Measurements from ENCODE around the gene PDE4B.

The PDE4B gene

GRCh38 chr1:66168467-66168887 is 375.8 kb downstream of the PDE4B start:
- H3K4me1 ChIP-seq (ENCODE audit: insufficient read depth, low read length): peaks cover 31% of the 10 kb centered on the region
- H3K4me3 ChIP-seq (ENCODE audit: low read length): no peak overlapping the region
- no peaks in the 10 kb centered on the region for H3K9me3 ChIP-seq (ENCODE audit: low read length)
- no peaks in the 10 kb centered on the region for H3K36me3 ChIP-seq (ENCODE audit: insufficient read depth, low read length)
- no peak overlapping the region for H2AFZ ChIP-seq (ENCODE audit: low read depth, low read length)
- no peaks in the 10 kb centered on the region for H3K27me3 ChIP-seq (ENCODE audit: insufficient read depth, low read length)

- peaks cover 31% of the 10 kb centered on the region for H3K4me1 ChIP-seq (ENCODE audit: insufficient read depth, low read length)
- H3K27me3 ChIP-seq (ENCODE audit: insufficient read depth, low read length): no peaks in the 10 kb centered on the region
- H2AFZ ChIP-seq (ENCODE audit: low read depth, low read length): no peak overlapping the region
- H3K9me3 ChIP-seq (ENCODE audit: low read length): no peaks in the 10 kb centered on the region
- H3K36me3 ChIP-seq (ENCODE audit: insufficient read depth, low read length): no peaks in the 10 kb centered on the region
- peak overlapping the region; percentile 24 for H3K4me3 ChIP-seq (ENCODE audit: low read length)
Observed at GRCh38 chr1:66168948-66169671, 376.4 kb downstream of the PDE4B start.

- H3K4me1 ChIP-seq (ENCODE audit: insufficient read depth, low read length): peaks cover 54% of the 10 kb centered on the region
- no peak overlapping the region for H2AFZ ChIP-seq (ENCODE audit: low read depth, low read length)
- H3K27me3 ChIP-seq (ENCODE audit: insufficient read depth, low read length): no peaks in the 10 kb centered on the region
- H3K36me3 ChIP-seq (ENCODE audit: insufficient read depth, low read length): no peaks in the 10 kb centered on the region
- H3K9me3 ChIP-seq (ENCODE audit: low read length): no peaks in the 10 kb centered on the region
- no peak overlapping the region for H3K4me3 ChIP-seq (ENCODE audit: low read length)
Observed at GRCh38 chr1:66172272-66172671, 379.6 kb downstream of the PDE4B start.

GRCh38 chr1:66175098-66175497 is 382.4 kb downstream of the PDE4B start:
- no peaks in the 10 kb centered on the region for H3K36me3 ChIP-seq (ENCODE audit: insufficient read depth, low read length)
- no peak overlapping the region for H3K4me3 ChIP-seq (ENCODE audit: low read length)
- no peaks in the 10 kb centered on the region for H3K27me3 ChIP-seq (ENCODE audit: insufficient read depth, low read length)
- no peaks in the 10 kb centered on the region for H3K9me3 ChIP-seq (ENCODE audit: low read length)
- no peak overlapping the region for H2AFZ ChIP-seq (ENCODE audit: low read depth, low read length)
- H3K4me1 ChIP-seq (ENCODE audit: insufficient read depth, low read length): peaks cover 41% of the 10 kb centered on the region

- Histone ChIP-seq H2AFZ (ENCODE audit: low read depth, low read length) (no peak overlapping the region), H3K36me3 (ENCODE audit: insufficient read depth, low read length) (no peaks in the 10 kb centered on the region), H3K4me1 (ENCODE audit: insufficient read depth, low read length) (peaks cover 36% of the 10 kb centered on the region), H3K27me3 (ENCODE audit: insufficient read depth, low read length) (no peaks in the 10 kb centered on the region), H3K9me3 (ENCODE audit: low read length) (no peaks in the 10 kb centered on the region), H3K4me3 (ENCODE audit: low read length) (no peak overlapping the region)
Observed at GRCh38 chr1:66175581-66175980, 382.9 kb downstream of the PDE4B start.

- H3K27me3 ChIP-seq (ENCODE audit: insufficient read depth, low read length): no peaks in the 10 kb centered on the region
- H3K4me1 ChIP-seq (ENCODE audit: insufficient read depth, low read length): peaks cover 30% of the 10 kb centered on the region
- no peak overlapping the region for H3K4me3 ChIP-seq (ENCODE audit: low read length)
- H3K9me3 ChIP-seq (ENCODE audit: low read length): no peaks in the 10 kb centered on the region
- H2AFZ ChIP-seq (ENCODE audit: low read depth, low read length): no peak overlapping the region
- no peaks in the 10 kb centered on the region for H3K36me3 ChIP-seq (ENCODE audit: insufficient read depth, low read length)
Observed at GRCh38 chr1:66176012-66176715, 383.5 kb downstream of the PDE4B start.

GRCh38 chr1:66176832-66177231 is 384.1 kb downstream of the PDE4B start:
- no peaks in the 10 kb centered on the region for H3K27me3 ChIP-seq (ENCODE audit: insufficient read depth, low read length)
- H3K9me3 ChIP-seq (ENCODE audit: low read length): no peaks in the 10 kb centered on the region
- no peaks in the 10 kb centered on the region for H3K36me3 ChIP-seq (ENCODE audit: insufficient read depth, low read length)
- H2AFZ ChIP-seq (ENCODE audit: low read depth, low read length): no peak overlapping the region
- H3K4me3 ChIP-seq (ENCODE audit: low read length): no peak overlapping the region
- H3K4me1 ChIP-seq (ENCODE audit: insufficient read depth, low read length): peaks cover 29% of the 10 kb centered on the region

GRCh38 chr1:66177510-66177909 is 384.8 kb downstream of the PDE4B start:
- no peak overlapping the region for H2AFZ ChIP-seq (ENCODE audit: low read depth, low read length)
- no peaks in the 10 kb centered on the region for H3K27me3 ChIP-seq (ENCODE audit: insufficient read depth, low read length)
- H3K4me3 ChIP-seq (ENCODE audit: low read length): no peak overlapping the region
- no peaks in the 10 kb centered on the region for H3K36me3 ChIP-seq (ENCODE audit: insufficient read depth, low read length)
- H3K9me3 ChIP-seq (ENCODE audit: low read length): no peaks in the 10 kb centered on the region
- H3K4me1 ChIP-seq (ENCODE audit: insufficient read depth, low read length): peaks cover 32% of the 10 kb centered on the region

- no peaks in the 10 kb centered on the region for H3K27me3 ChIP-seq (ENCODE audit: insufficient read depth, low read length)
- peaks cover 21% of the 10 kb centered on the region for H3K4me1 ChIP-seq (ENCODE audit: insufficient read depth, low read length)
- no peaks in the 10 kb centered on the region for H3K9me3 ChIP-seq (ENCODE audit: low read length)
- no peak overlapping the region for H2AFZ ChIP-seq (ENCODE audit: low read depth, low read length)
- H3K36me3 ChIP-seq (ENCODE audit: insufficient read depth, low read length): no peaks in the 10 kb centered on the region
- no peak overlapping the region for H3K4me3 ChIP-seq (ENCODE audit: low read length)
Observed at GRCh38 chr1:66182026-66182425, 389.3 kb downstream of the PDE4B start.

GRCh38 chr1:66182551-66183178 is 390.0 kb downstream of the PDE4B start:
- no peaks in the 10 kb centered on the region for H3K9me3 ChIP-seq (ENCODE audit: low read length)
- H3K4me3 ChIP-seq (ENCODE audit: low read length): no peak overlapping the region
- H3K27me3 ChIP-seq (ENCODE audit: insufficient read depth, low read length): no peaks in the 10 kb centered on the region
- H2AFZ ChIP-seq (ENCODE audit: low read depth, low read length): peak overlapping the region; percentile 12
- no peaks in the 10 kb centered on the region for H3K36me3 ChIP-seq (ENCODE audit: insufficient read depth, low read length)
- peaks cover 14% of the 10 kb centered on the region for H3K4me1 ChIP-seq (ENCODE audit: insufficient read depth, low read length)

- no peaks in the 10 kb centered on the region for H3K27me3 ChIP-seq (ENCODE audit: insufficient read depth, low read length)
- H3K4me1 ChIP-seq (ENCODE audit: insufficient read depth, low read length): peaks cover 12% of the 10 kb centered on the region
- H3K4me3 ChIP-seq (ENCODE audit: low read length): no peak overlapping the region
- no peaks in the 10 kb centered on the region for H3K9me3 ChIP-seq (ENCODE audit: low read length)
- H2AFZ ChIP-seq (ENCODE audit: low read depth, low read length): no peak overlapping the region
- no peaks in the 10 kb centered on the region for H3K36me3 ChIP-seq (ENCODE audit: insufficient read depth, low read length)
Observed at GRCh38 chr1:66183400-66183799, 390.7 kb downstream of the PDE4B start.

GRCh38 chr1:66197120-66197519 is 404.4 kb downstream of the PDE4B start:
- H3K4me1 ChIP-seq (ENCODE audit: insufficient read depth, low read length): no peaks in the 10 kb centered on the region
- no peaks in the 10 kb centered on the region for H3K27me3 ChIP-seq (ENCODE audit: insufficient read depth, low read length)
- no peak overlapping the region for H2AFZ ChIP-seq (ENCODE audit: low read depth, low read length)
- H3K9me3 ChIP-seq (ENCODE audit: low read length): no peaks in the 10 kb centered on the region
- H3K36me3 ChIP-seq (ENCODE audit: insufficient read depth, low read length): no peaks in the 10 kb centered on the region
- H3K4me3 ChIP-seq (ENCODE audit: low read length): no peak overlapping the region

- H3K36me3 ChIP-seq (ENCODE audit: insufficient read depth, low read length): no peaks in the 10 kb centered on the region
Observed at GRCh38 chr1:66197785-66198184, 405.1 kb downstream of the PDE4B start.

More at GRCh38 chr1:66197785-66198184, 405.1 kb downstream of the PDE4B start:
- no peaks in the 10 kb centered on the region for H3K4me1 ChIP-seq (ENCODE audit: insufficient read depth, low read length)
- H3K9me3 ChIP-seq (ENCODE audit: low read length): no peaks in the 10 kb centered on the region
- no peak overlapping the region for H3K4me3 ChIP-seq (ENCODE audit: low read length)
- H3K27me3 ChIP-seq (ENCODE audit: insufficient read depth, low read length): no peaks in the 10 kb centered on the region
- no peak overlapping the region for H2AFZ ChIP-seq (ENCODE audit: low read depth, low read length)

Measured in neuron (in vitro differentiated cells).